Endothelial cell (in vitro differentiated cells): ENCODE data around the gene GPC5. TPM values are rescaled to one million over a fixed set of nuclear protein-coding genes. Genes with fewer than 3 reads are reported as not detected.

Source experiments
- DNase-seq: peaks from one replicate; pipeline ENCODE4 v3.0.0; 2021; ENCODE audit warnings: low spot score
- H3K27ac Mint-ChIP-seq: one replicate; pipeline ENCODE4 v1.8.0; 2021; ENCODE audit warnings: mixed read lengths, inconsistent platforms; ENCODE audit not compliant: unreplicated experiment
- H3K27me3 Mint-ChIP-seq: one replicate; pipeline ENCODE4 v1.8.0; 2021; ENCODE audit warnings: mild to moderate bottlenecking, moderate library complexity, mixed read lengths, inconsistent platforms; ENCODE audit not compliant: unreplicated experiment
- H3K36me3 Mint-ChIP-seq: one replicate; pipeline ENCODE4 v1.8.0; 2021; ENCODE audit warnings: mild to moderate bottlenecking, low read depth, mixed read lengths, inconsistent platforms; ENCODE audit not compliant: unreplicated experiment
- H3K4me1 Mint-ChIP-seq: one replicate; pipeline ENCODE4 v1.8.0; 2021; ENCODE audit warnings: mild to moderate bottlenecking, mixed read lengths, inconsistent platforms; ENCODE audit not compliant: unreplicated experiment
- H3K4me3 Mint-ChIP-seq: one replicate; pipeline ENCODE4 v1.8.0; 2021; ENCODE audit warnings: mild to moderate bottlenecking, mixed read lengths, inconsistent platforms; ENCODE audit not compliant: unreplicated experiment
- H3K9me3 Mint-ChIP-seq: one replicate; pipeline ENCODE4 v1.8.0; 2021; ENCODE audit warnings: mixed read lengths, inconsistent platforms; ENCODE audit not compliant: unreplicated experiment
- total RNA-seq: library from RNA; stranded (reverse); fragmentation: NEBNext Ultra II Directional; extraction: Animal tissue kit (Norgen Biotek cat#: 25700); gene quantifications from one replicate; pipeline ENCODE4 v1.2.1, GENCODE V29; 2021; ENCODE audit not compliant: unreplicated experiment
- TF ChIP-seq, protein P1 (sequence below): fragments of 200-600 bp; sonication (generic); IDR thresholded peaks from one replicate; pipeline ENCODE4 v1.5.0; 2021; ENCODE audit warnings: antibody characterized with exemption; ENCODE audit not compliant: unreplicated experiment

Gene GPC5
- total RNA-seq, 1 donor from 2014 or later: not detected

GRCh38 chr13:91529739-91530482 lies 131.5 kb downstream of the GPC5 start:
- H3K4me3 Mint-ChIP-seq: no peak overlapping the region
- no peak overlapping the region for H3K27ac Mint-ChIP-seq
- DNase-seq: no peak
- TF ChIP-seq, protein P1, sequence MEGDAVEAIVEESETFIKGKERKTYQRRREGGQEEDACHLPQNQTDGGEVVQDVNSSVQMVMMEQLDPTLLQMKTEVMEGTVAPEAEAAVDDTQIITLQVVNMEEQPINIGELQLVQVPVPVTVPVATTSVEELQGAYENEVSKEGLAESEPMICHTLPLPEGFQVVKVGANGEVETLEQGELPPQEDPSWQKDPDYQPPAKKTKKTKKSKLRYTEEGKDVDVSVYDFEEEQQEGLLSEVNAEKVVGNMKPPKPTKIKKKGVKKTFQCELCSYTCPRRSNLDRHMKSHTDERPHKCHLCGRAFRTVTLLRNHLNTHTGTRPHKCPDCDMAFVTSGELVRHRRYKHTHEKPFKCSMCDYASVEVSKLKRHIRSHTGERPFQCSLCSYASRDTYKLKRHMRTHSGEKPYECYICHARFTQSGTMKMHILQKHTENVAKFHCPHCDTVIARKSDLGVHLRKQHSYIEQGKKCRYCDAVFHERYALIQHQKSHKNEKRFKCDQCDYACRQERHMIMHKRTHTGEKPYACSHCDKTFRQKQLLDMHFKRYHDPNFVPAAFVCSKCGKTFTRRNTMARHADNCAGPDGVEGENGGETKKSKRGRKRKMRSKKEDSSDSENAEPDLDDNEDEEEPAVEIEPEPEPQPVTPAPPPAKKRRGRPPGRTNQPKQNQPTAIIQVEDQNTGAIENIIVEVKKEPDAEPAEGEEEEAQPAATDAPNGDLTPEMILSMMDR: no peak
- H3K4me1 Mint-ChIP-seq: no peaks in the 10 kb centered on the region
- H3K9me3 Mint-ChIP-seq: no peaks in the 10 kb centered on the region
- H3K27me3 Mint-ChIP-seq: peaks cover 1% of the 10 kb centered on the region
- H3K36me3 Mint-ChIP-seq: no peaks in the 10 kb centered on the region

GRCh38 chr13:91531646-91532045 lies 133.2 kb downstream of the GPC5 start:
- Mint-ChIP-seq H3K9me3 (no peaks in the 10 kb centered on the region), H3K27me3 (peaks cover 3% of the 10 kb centered on the region), H3K36me3 (no peaks in the 10 kb centered on the region), H3K27ac (no peak overlapping the region), H3K4me3 (no peak overlapping the region), H3K4me1 (no peaks in the 10 kb centered on the region)
- no peak for DNase-seq
- TF ChIP-seq, protein P1: no peak

- no peaks in the 10 kb centered on the region for H3K4me1 Mint-ChIP-seq
- TF ChIP-seq, protein P1: no peak
- no peak overlapping the region for H3K27ac Mint-ChIP-seq
- H3K36me3 Mint-ChIP-seq: no peaks in the 10 kb centered on the region
- H3K4me3 Mint-ChIP-seq: no peak overlapping the region
- peaks cover 3% of the 10 kb centered on the region for H3K27me3 Mint-ChIP-seq
- no peaks in the 10 kb centered on the region for H3K9me3 Mint-ChIP-seq
- no peak for DNase-seq
These were observed 134.9 kb downstream of the GPC5 start for GRCh38 chr13:91533354-91533753.

GRCh38 chr13:91534996-91535395 lies 136.6 kb downstream of the GPC5 start:
- H3K27me3 Mint-ChIP-seq: peaks cover 2% of the 10 kb centered on the region
- peaks cover 5% of the 10 kb centered on the region for H3K4me1 Mint-ChIP-seq
- H3K27ac Mint-ChIP-seq: no peak overlapping the region
- no peak for DNase-seq
- no peaks in the 10 kb centered on the region for H3K36me3 Mint-ChIP-seq
- H3K9me3 Mint-ChIP-seq: no peaks in the 10 kb centered on the region
- H3K4me3 Mint-ChIP-seq: no peak overlapping the region
- TF ChIP-seq, protein P1: no peak

GRCh38 chr13:91537376-91537775 lies 139.0 kb downstream of the GPC5 start:
- TF ChIP-seq, protein P1: no peak
- Mint-ChIP-seq H3K36me3 (no peaks in the 10 kb centered on the region), H3K4me1 (peaks cover 12% of the 10 kb centered on the region), H3K4me3 (no peak overlapping the region), H3K27ac (no peak overlapping the region), H3K9me3 (no peaks in the 10 kb centered on the region), H3K27me3 (peaks cover 2% of the 10 kb centered on the region)
- DNase-seq: no peak
